K562 (cell line): Measurements from ENCODE around the gene KCNJ5. TPM values are rescaled to one million over a fixed set of nuclear protein-coding genes. Genes with fewer than 3 reads are reported as not detected.

Experiments used
- ATAC-seq: fragments of 200-7000 bp; cut with Tn5 transposase; 3 replicates; pipeline ENCODE4 v1.9.1; 2020; ENCODE audit warnings: moderate library complexity
- BruUV-seq: library from RNA; stranded (reverse); fragments of 400-500 nt; replicated peaks from 2 replicates; lab custom pipeline; 2021; lab: Mats Ljungman, UMichigan
- CTCF ChIA-PET: fragments of 300-600 bp; formaldehyde crosslinking; extraction: SDS; loops from one replicate; lab custom pipeline; 2021; ENCODE audit warnings: low intra/inter-chr PET ratio; lab: Yijun Ruan, JAX
- POLR2A ChIA-PET: fragments of 300-600, 350-650 bp; sonication (Branson Sonifier 250); formaldehyde crosslinking; extraction: SDS; loops from one replicate; lab custom pipeline; 2021; ENCODE audit warnings: antibody characterized with exemption, inconsistent platforms; lab: Yijun Ruan, JAX
- DNase-seq, 4 experiments: peaks; one replicate each; pipeline versions ENCODE4 v3.0.0 to v3.0.0-alpha.2; 2011 to 2018; ENCODE audit warnings: low spot score in 3 of 4, mixed read lengths in 3 of 4; ENCODE audit errors: extremely low read depth in 1 of 4
- FAIRE-seq: peaks from 2 replicates; lab custom pipeline; 2011; peaks lifted over from hg19 to GRCh38; lab: Jason Lieb, UNC
- H2AFZ ChIP-seq: 2 replicates; pipeline ENCODE4 v1.6.0; 2011; ENCODE audit warnings: low read depth, low read length, control low read depth, inconsistent platforms
- H3K27ac ChIP-seq: fragments of 200-600 bp; 3 replicates; pipeline ENCODE4 v1.8.0; 2011; ENCODE audit warnings: low read depth, mild to moderate bottlenecking, control low read depth, inconsistent platforms, low read length, moderate library complexity, mixed read lengths; ENCODE audit errors: extremely low read depth
- H3K27me3 ChIP-seq, 2 experiments: fragments of 300-600 bp in 1 of 2; 2 replicates in 1 of 2; 3 replicates in 1 of 2; pipeline versions ENCODE4 v1.6.0 to v1.8.0; 2011; ENCODE audit warnings: inconsistent platforms in 2 of 2, low read length in 2 of 2, mild to moderate bottlenecking in 1 of 2, mixed read lengths in 1 of 2, moderate library complexity in 1 of 2; ENCODE audit not compliant: control insufficient read depth in 2 of 2, insufficient read depth in 2 of 2
- H3K36me3 ChIP-seq: fragments of 300-600 bp; 3 replicates; pipeline ENCODE4 v1.8.0; 2011; ENCODE audit warnings: mild to moderate bottlenecking, low read length, inconsistent platforms; ENCODE audit not compliant: control insufficient read depth, insufficient read depth
- H3K4me1 ChIP-seq, 2 experiments: fragments of 200-600 bp in 1 of 2; replicated peaks in 1 of 2; 2 replicates in 1 of 2; 3 replicates in 1 of 2; pipeline versions ENCODE4 v1.5.1 to v1.8.0; 2011; ENCODE audit warnings: inconsistent platforms in 2 of 2, low read length in 2 of 2, mild to moderate bottlenecking in 1 of 2, mixed read lengths in 1 of 2, moderate library complexity in 1 of 2; ENCODE audit not compliant: control insufficient read depth in 2 of 2, insufficient read depth in 2 of 2
- H3K4me2 ChIP-seq: 2 replicates; pipeline ENCODE4 v1.6.1; 2011; ENCODE audit warnings: low read length, control low read depth, inconsistent platforms, mixed read lengths; ENCODE audit not compliant: insufficient read depth
- H3K4me3 ChIP-seq: fragments of 200-600 bp; sonication (generic), shearing (Covaris generic); 2 replicates; pipeline ENCODE4 v1.5.1; 2016; ENCODE audit warnings: control low read depth, inconsistent platforms
- H3K79me2 ChIP-seq: fragments of 200-600 bp; 3 replicates; pipeline ENCODE4 v1.8.0; 2011; ENCODE audit warnings: low read length, inconsistent platforms; ENCODE audit not compliant: control insufficient read depth, insufficient read depth
- H3K9ac ChIP-seq, 2 experiments: 2 replicates each; pipeline versions ENCODE4 v1.6.0 to v1.6.1; 2011; ENCODE audit warnings: low read depth in 2 of 2, low read length in 2 of 2, control low read depth in 1 of 2, inconsistent platforms in 1 of 2, mild to moderate bottlenecking in 1 of 2, mixed read lengths in 1 of 2; ENCODE audit not compliant: insufficient read depth in 1 of 2
- H3K9me1 ChIP-seq: one replicate; pipeline ENCODE4 v1.6.0; 2011; ENCODE audit warnings: inconsistent platforms, mild to moderate bottlenecking, low read length, moderate library complexity; ENCODE audit not compliant: control insufficient read depth, insufficient read depth
- H3K9me3 ChIP-seq: replicated peaks from 2 replicates; pipeline ENCODE4 v1.5.1; 2011; ENCODE audit warnings: low read depth, low read length, inconsistent platforms; ENCODE audit not compliant: control insufficient read depth, insufficient read depth
- H4K20me1 ChIP-seq: replicated peaks from 2 replicates; pipeline ENCODE4 v1.6.1; 2011; ENCODE audit warnings: low read length, inconsistent platforms, mixed read lengths; ENCODE audit not compliant: control insufficient read depth, insufficient read depth
- DACH1 ChIP-seq: fragments of 450-650 bp; IDR thresholded peaks from 2 replicates; pipeline ENCODE4 v1.6.1; 2018; ENCODE audit not compliant: partially characterized antibody
- DNMT1 ChIP-seq: fragments of 450-650 bp; IDR thresholded peaks from 2 replicates; pipeline ENCODE4 v1.6.1; 2016; ENCODE audit warnings: antibody characterized with exemption, mild to moderate bottlenecking
- ERF ChIP-seq: fragments of 450-650 bp; formaldehyde crosslinking; IDR thresholded peaks from 2 replicates; pipeline ENCODE4 v1.4.0; 2020; ENCODE audit warnings: mild to moderate bottlenecking, mixed read lengths
- IRF2 ChIP-seq: sonication (generic); formaldehyde crosslinking; IDR thresholded peaks from 2 replicates; pipeline ENCODE4 v1.8.1; 2022; ENCODE audit warnings: mild to moderate bottlenecking, missing genetic modification reagents
- JUN ChIP-seq, 2 experiments: sonication (generic) in 1 of 2; formaldehyde crosslinking in 1 of 2; IDR thresholded peaks; 2 replicates each; pipeline versions ENCODE4 v1.6.1 to v1.8.0; 2012 to 2022; ENCODE audit warnings: borderline replicate concordance in 2 of 2, mild to moderate bottlenecking in 2 of 2, improper control_type of control experiment in 1 of 2, low read depth in 1 of 2, low read length in 1 of 2, missing genetic modification reagents in 1 of 2
- NCOR1 ChIP-seq: fragments of 450-650 bp; IDR thresholded peaks from 2 replicates; pipeline ENCODE4 v1.6.1; 2016; ENCODE audit warnings: mild to moderate bottlenecking, moderate library complexity
- NFATC3 ChIP-seq: fragments of 450-650 bp; IDR thresholded peaks from 2 replicates; pipeline ENCODE4 v1.6.1; 2017; ENCODE audit warnings: mild to moderate bottlenecking
- POLR3A ChIP-seq: IDR thresholded peaks from 2 replicates; pipeline ENCODE4 v1.6.1; 2011; ENCODE audit warnings: borderline replicate concordance, mild to moderate bottlenecking, moderate library complexity; ENCODE audit not compliant: insufficient read length, insufficient read depth; ENCODE audit errors: extremely low read depth
- RFX1 ChIP-seq: fragments of 450-650 bp; IDR thresholded peaks from 2 replicates; pipeline ENCODE4 v1.6.1; 2016; ENCODE audit warnings: mild to moderate bottlenecking, moderate library complexity
- SRSF7 ChIP-seq: fragments of 200-400 bp; formaldehyde crosslinking; optimal IDR thresholded peaks from 2 replicates; pipeline ENCODE3; 2017; ENCODE audit warnings: mild to moderate bottlenecking, low read depth, low read length
- YY1 ChIP-seq, 3 experiments: IDR thresholded peaks; 2 replicates each; pipeline ENCODE4 v1.6.1; 2011; ENCODE audit warnings: low read length in 2 of 3, mild to moderate bottlenecking in 2 of 3, moderate library complexity in 2 of 3, borderline replicate concordance in 1 of 3, control low read depth in 1 of 3, low read depth in 1 of 3; ENCODE audit not compliant: insufficient read depth in 3 of 3, insufficient replicate concordance in 2 of 3, control insufficient read depth in 1 of 3, insufficient read length in 1 of 3; ENCODE audit errors: extremely low read depth in 1 of 3
- ZNF3 ChIP-seq: fragments of 250-450 bp; sonication (Bioruptor Pico); IDR thresholded peaks from 2 replicates; pipeline ENCODE4 v1.5.0; 2021; ENCODE audit warnings: mild to moderate bottlenecking, moderate library complexity
- WGBS: fragments of 100-300 bp; shearing (Covaris generic); methylation state at CpG from one replicate; pipeline ENCODE4 v1.1.6; 2016; ENCODE audit warnings: low coverage, mixed read lengths; ENCODE audit not compliant: insufficient coverage; ENCODE audit errors: missing lambda C conversion rate; 5-methylcytosine and 5-hydroxymethylcytosine counted together
- in situ Hi-C: fragments of 300-500 bp; cut with MboI; formaldehyde crosslinking; loops from 4 replicates; pipeline ENCODE4 v1.15.0; 2018; ENCODE audit warnings: inconsistent platforms, mixed read lengths
- intact Hi-C: fragments of 100-400 bp; cut with micrococcal nuclease; formaldehyde crosslinking; loops from 2 replicates; pipeline ENCODE4 v1.14.2; 2022
- polyA plus RNA-seq, 8 experiments: library from polyadenylated mRNA; depleted of rRNA in 4 of 8; stranded (reverse) in 5 of 8; unstranded in 3 of 8; fragments of >200 nt; fragmentation: Nextera tagmentation in 2 of 8; fragmentation: Illumina TruSeq in 1 of 8; extraction: Ambion mirVana in 2 of 8; extraction: Trizol in 1 of 8; gene quantifications; 2 replicates each; pipeline versions ENCODE4 v1.2.1 to v1.2.3, GENCODE V29; 2011 to 2014; ENCODE audit warnings: inconsistent platforms in 1 of 8, missing spikeins in 1 of 8
- total RNA-seq, 7 experiments: library from RNA; depleted of rRNA in 6 of 7; stranded (reverse); fragments of >200 nt in 6 of 7; fragmentation: Illumina TruSeq in 2 of 7; extraction: Trizol in 2 of 7; gene quantifications; 2 replicates each; pipeline versions ENCODE4 v1.2.1 to v1.2.3, GENCODE V29; 2011 to 2021; ENCODE audit warnings: low replicate concordance in 1 of 7
- TF ChIP-seq, protein P1 (sequence below): fragments of 450-650 bp; IDR thresholded peaks from 2 replicates; pipeline ENCODE4 v1.6.1; 2016; ENCODE audit warnings: borderline replicate concordance
- TF ChIP-seq, protein P2 (sequence below): sonication (generic); formaldehyde crosslinking; IDR thresholded peaks from 2 replicates; pipeline ENCODE4 v1.8.0; 2023; ENCODE audit warnings: mild to moderate bottlenecking, missing genetic modification reagents
- TF ChIP-seq, protein P3 (sequence below): fragments of 450-650 bp; IDR thresholded peaks from 2 replicates; pipeline ENCODE4 v1.6.1; 2016
- TF ChIP-seq, protein P4 (sequence below): fragments of 450-650 bp; IDR thresholded peaks from 2 replicates; pipeline ENCODE4 v1.7.0; 2016; ENCODE audit warnings: borderline replicate concordance

The KCNJ5 gene
- total and polyA plus RNA-seq, 9 of the 15 experiments (the other 6 are each of a cell fraction or from before 2014, with no cell fraction given): 0.04 TPM; not detected in 8

DNA sequence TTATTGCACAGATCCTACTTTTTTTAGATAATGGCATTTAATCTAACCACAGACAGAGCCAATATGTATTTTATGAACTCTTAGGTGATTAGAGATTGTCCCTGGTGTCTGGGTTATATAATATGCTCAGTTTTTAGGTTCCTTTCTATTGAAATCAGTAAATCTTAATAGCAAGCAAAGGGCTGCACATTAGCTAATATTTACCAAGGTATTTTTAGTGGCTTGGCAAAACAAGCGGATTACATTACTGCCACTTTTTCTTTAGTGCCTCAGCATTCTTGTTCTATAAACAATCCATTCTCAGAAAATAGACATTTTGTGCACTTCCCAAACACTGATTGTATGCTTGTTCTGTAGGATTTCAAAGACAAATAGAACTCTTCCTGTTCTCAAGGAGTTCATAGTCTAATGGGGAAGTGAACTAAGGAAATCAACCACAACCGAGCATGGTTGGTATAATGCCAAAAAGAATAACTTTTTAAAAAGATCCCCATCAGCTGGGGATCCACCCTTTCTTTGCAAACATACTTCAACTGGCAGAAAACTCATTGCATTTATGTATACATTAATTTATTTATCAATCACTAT, 47.9 kb upstream of the KCNJ5 start:
- H3K79me2 ChIP-seq: no peaks in the 10 kb centered on the region
- H2AFZ ChIP-seq: no peak overlapping the region
- no peaks in the 10 kb centered on the region for H3K9me3 ChIP-seq
- no peaks in the 10 kb centered on the region for H4K20me1 ChIP-seq
- no peaks in the 10 kb centered on the region for H3K27me3 ChIP-seq
- no peak overlapping the region for H3K4me3 ChIP-seq
- no peak overlapping the region for H3K27ac ChIP-seq
- DNase-seq (no peak), FAIRE-seq (no peak), ATAC-seq (no peak)
- H3K4me1 ChIP-seq: no peaks in the 10 kb centered on the region
- in situ Hi-C loops: loop anchor here (25.0 kb wide), 1 partner anchor 806 kb away; no protein-coding TSS in a partner anchor
- BruUV-seq: no TSS peak
- no peak for TF ChIP-seq DACH1
- TF ChIP-seq, protein P1, sequence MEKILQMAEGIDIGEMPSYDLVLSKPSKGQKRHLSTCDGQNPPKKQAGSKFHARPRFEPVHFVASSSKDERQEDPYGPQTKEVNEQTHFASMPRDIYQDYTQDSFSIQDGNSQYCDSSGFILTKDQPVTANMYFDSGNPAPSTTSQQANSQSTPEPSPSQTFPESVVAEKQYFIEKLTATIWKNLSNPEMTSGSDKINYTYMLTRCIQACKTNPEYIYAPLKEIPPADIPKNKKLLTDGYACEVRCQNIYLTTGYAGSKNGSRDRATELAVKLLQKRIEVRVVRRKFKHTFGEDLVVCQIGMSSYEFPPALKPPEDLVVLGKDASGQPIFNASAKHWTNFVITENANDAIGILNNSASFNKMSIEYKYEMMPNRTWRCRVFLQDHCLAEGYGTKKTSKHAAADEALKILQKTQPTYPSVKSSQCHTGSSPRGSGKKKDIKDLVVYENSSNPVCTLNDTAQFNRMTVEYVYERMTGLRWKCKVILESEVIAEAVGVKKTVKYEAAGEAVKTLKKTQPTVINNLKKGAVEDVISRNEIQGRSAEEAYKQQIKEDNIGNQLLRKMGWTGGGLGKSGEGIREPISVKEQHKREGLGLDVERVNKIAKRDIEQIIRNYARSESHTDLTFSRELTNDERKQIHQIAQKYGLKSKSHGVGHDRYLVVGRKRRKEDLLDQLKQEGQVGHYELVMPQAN: no peak
- no peak for TF ChIP-seq JUN (IDR thresholded peaks at IDR 0.05; ENCODE audit: borderline replicate concordance, low read depth, low read length)
- no peak for TF ChIP-seq JUN (CRISPR knock-in tag; IDR thresholded peaks at IDR 0.05; ENCODE audit: borderline replicate concordance)
- TF ChIP-seq NFATC3: no peak
- TF ChIP-seq POLR3A: no peak
- no peak for TF ChIP-seq YY1 (IDR thresholded peaks at IDR 0.05; ENCODE audit: borderline replicate concordance in 1 of 3, control insufficient read depth in 1 of 3, extremely low read depth in 1 of 3, insufficient read depth in 3 of 3, insufficient read length in 1 of 3, insufficient replicate concordance in 2 of 3, low read depth in 1 of 3, low read length in 2 of 3)
- TF ChIP-seq, protein P2, sequence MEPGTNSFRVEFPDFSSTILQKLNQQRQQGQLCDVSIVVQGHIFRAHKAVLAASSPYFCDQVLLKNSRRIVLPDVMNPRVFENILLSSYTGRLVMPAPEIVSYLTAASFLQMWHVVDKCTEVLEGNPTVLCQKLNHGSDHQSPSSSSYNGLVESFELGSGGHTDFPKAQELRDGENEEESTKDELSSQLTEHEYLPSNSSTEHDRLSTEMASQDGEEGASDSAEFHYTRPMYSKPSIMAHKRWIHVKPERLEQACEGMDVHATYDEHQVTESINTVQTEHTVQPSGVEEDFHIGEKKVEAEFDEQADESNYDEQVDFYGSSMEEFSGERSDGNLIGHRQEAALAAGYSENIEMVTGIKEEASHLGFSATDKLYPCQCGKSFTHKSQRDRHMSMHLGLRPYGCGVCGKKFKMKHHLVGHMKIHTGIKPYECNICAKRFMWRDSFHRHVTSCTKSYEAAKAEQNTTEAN: no peak
- TF ChIP-seq IRF2 (CRISPR knock-in tag): no peak
- TF ChIP-seq, protein P3, sequence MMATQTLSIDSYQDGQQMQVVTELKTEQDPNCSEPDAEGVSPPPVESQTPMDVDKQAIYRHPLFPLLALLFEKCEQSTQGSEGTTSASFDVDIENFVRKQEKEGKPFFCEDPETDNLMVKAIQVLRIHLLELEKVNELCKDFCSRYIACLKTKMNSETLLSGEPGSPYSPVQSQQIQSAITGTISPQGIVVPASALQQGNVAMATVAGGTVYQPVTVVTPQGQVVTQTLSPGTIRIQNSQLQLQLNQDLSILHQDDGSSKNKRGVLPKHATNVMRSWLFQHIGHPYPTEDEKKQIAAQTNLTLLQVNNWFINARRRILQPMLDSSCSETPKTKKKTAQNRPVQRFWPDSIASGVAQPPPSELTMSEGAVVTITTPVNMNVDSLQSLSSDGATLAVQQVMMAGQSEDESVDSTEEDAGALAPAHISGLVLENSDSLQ: no peak
- TF ChIP-seq ERF (CRISPR knock-in tag): no peak
- no peak for TF ChIP-seq RFX1
- TF ChIP-seq SRSF7: no peak
- no peak for TF ChIP-seq DNMT1
- TF ChIP-seq ZNF3 (CRISPR knock-in tag): no peak
- TF ChIP-seq NCOR1: no peak
- TF ChIP-seq, protein P4, sequence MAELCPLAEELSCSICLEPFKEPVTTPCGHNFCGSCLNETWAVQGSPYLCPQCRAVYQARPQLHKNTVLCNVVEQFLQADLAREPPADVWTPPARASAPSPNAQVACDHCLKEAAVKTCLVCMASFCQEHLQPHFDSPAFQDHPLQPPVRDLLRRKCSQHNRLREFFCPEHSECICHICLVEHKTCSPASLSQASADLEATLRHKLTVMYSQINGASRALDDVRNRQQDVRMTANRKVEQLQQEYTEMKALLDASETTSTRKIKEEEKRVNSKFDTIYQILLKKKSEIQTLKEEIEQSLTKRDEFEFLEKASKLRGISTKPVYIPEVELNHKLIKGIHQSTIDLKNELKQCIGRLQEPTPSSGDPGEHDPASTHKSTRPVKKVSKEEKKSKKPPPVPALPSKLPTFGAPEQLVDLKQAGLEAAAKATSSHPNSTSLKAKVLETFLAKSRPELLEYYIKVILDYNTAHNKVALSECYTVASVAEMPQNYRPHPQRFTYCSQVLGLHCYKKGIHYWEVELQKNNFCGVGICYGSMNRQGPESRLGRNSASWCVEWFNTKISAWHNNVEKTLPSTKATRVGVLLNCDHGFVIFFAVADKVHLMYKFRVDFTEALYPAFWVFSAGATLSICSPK: no peak
- no peak overlapping the region for H3K4me2 ChIP-seq
- ChIA-PET POLR2A (no interaction called here), CTCF (no interaction called here)
- no peak overlapping the region for H3K9ac ChIP-seq
- 0% methylated on average over 2 of the region's 2 CpGs for WGBS
- H3K9me1 ChIP-seq: no peaks in the 10 kb centered on the region
- H3K36me3 ChIP-seq: no peaks in the 10 kb centered on the region
- intact Hi-C loops: no loop called here
